Choroid plexus epithelial cell (primary cell): ENCODE data around the gene INSRR.

Source experiments
- DNase-seq: peaks from one replicate; pipeline ENCODE4 v3.0.0-alpha.2; 2010; ENCODE audit warnings: low read depth
- H3K4me3 ChIP-seq: 2 replicates; pipeline ENCODE4 v1.5.1; 2011; ENCODE audit warnings: low read depth, mild to moderate bottlenecking, control low read depth, low read length, moderate library complexity
- CTCF ChIP-seq: conservative IDR thresholded peaks from 2 replicates; pipeline ENCODE4 v1.5.1; 2011; ENCODE audit warnings: low read depth, mild to moderate bottlenecking, control low read depth, inconsistent platforms, low read length, moderate library complexity

Gene INSRR

GRCh38 chr1:156880473-156880872 is 21.6 kb upstream of the INSRR start:
- no peak overlapping the region for H3K4me3 ChIP-seq
- no peak for TF ChIP-seq CTCF
- no peak for DNase-seq

GRCh38 chr1:156879876-156880275 is 21.0 kb upstream of the INSRR start:
- H3K4me3 ChIP-seq, result no peak overlapping the region
- no peak for DNase-seq
- no peak for TF ChIP-seq CTCF

GRCh38 chr1:156877433-156878170 is 18.7 kb upstream of the INSRR start:
- no peak for DNase-seq
- no peak for TF ChIP-seq CTCF
- no peak overlapping the region for H3K4me3 ChIP-seq

- TF ChIP-seq CTCF, result no peak
- DNase-seq, result no peak
- H3K4me3 ChIP-seq, result no peak overlapping the region
These were observed 17.4 kb upstream of the INSRR start for GRCh38 chr1:156876281-156876680.

- no peak for TF ChIP-seq CTCF
- DNase-seq, result no peak
- H3K4me3 ChIP-seq, result no peak overlapping the region
These were observed 16.4 kb upstream of the INSRR start for GRCh38 chr1:156875341-156875615.

GRCh38 chr1:156874572-156875340 is 15.8 kb upstream of the INSRR start:
- no peak overlapping the region for H3K4me3 ChIP-seq
- TF ChIP-seq CTCF, result no peak
- DNase-seq, result no peak

GRCh38 chr1:156874142-156874541 is 15.2 kb upstream of the INSRR start:
- no peak for TF ChIP-seq CTCF
- DNase-seq, result no peak

More at GRCh38 chr1:156874142-156874541, 15.2 kb upstream of the INSRR start:
- no peak overlapping the region for H3K4me3 ChIP-seq
